WTC11 (cell line): ENCODE results near the gene BMP8B. TPM values are rescaled to one million over a fixed set of nuclear protein-coding genes. Genes with fewer than 3 reads are reported as not detected.

ENCODE experiments used
- ATAC-seq: fragments of 200-7000 bp; cut with Tn5 transposase; 2 replicates; pipeline ENCODE4 v1.10.0; 2021; ENCODE audit warnings: mild to moderate bottlenecking, moderate library complexity
- CTCF ChIA-PET: fragments of 300-600 bp; sonication (Branson Sonifier 250); formaldehyde crosslinking; loops from one replicate; lab custom pipeline; 2021; ENCODE audit warnings: antibody characterized with exemption; lab: Charles Lee
- POLR2A ChIA-PET: fragments of 350-600 bp; sonication (Branson Sonifier 250); formaldehyde crosslinking; loops from one replicate; lab custom pipeline; 2021; ENCODE audit warnings: antibody characterized with exemption; lab: Charles Lee
- DNase-seq: peaks from one replicate; pipeline ENCODE4 v3.0.0; 2021; ENCODE audit warnings: low spot score
- H3K27ac Mint-ChIP-seq: 2 replicates; pipeline ENCODE4 v1.8.0; 2021; ENCODE audit warnings: mixed read lengths
- H3K27me3 Mint-ChIP-seq: 2 replicates; pipeline ENCODE4 v1.8.0; 2021; ENCODE audit warnings: low read depth, mild to moderate bottlenecking, moderate library complexity, mixed read lengths
- H3K36me3 Mint-ChIP-seq: 2 replicates; pipeline ENCODE4 v1.8.0; 2021; ENCODE audit warnings: mixed read lengths
- H3K4me1 Mint-ChIP-seq: 2 replicates; pipeline ENCODE4 v1.8.0; 2022; ENCODE audit warnings: mixed read lengths
- H3K4me3 Mint-ChIP-seq: 2 replicates; pipeline ENCODE4 v1.8.0; 2021; ENCODE audit warnings: mild to moderate bottlenecking, moderate library complexity, mixed read lengths
- H3K9me3 Mint-ChIP-seq: 2 replicates; pipeline ENCODE4 v1.8.0; 2021; ENCODE audit warnings: mixed read lengths
- AR ChIP-seq: fragments of 250-450 bp; sonication (Bioruptor Pico); IDR thresholded peaks from 2 replicates; pipeline ENCODE4 v1.9.0; 2021; ENCODE audit warnings: mild to moderate bottlenecking
- ARID4B ChIP-seq: sonication (generic); formaldehyde crosslinking; IDR thresholded peaks from 2 replicates; pipeline ENCODE4 v1.8.0; 2023; ENCODE audit warnings: missing genetic modification reagents, mild to moderate bottlenecking, borderline replicate concordance
- ATF1 ChIP-seq: sonication (generic); formaldehyde crosslinking; IDR thresholded peaks from 2 replicates; pipeline ENCODE4 v1.8.1; 2023; ENCODE audit warnings: mild to moderate bottlenecking, moderate library complexity, missing genetic modification reagents
- CREM ChIP-seq: sonication (generic); formaldehyde crosslinking; IDR thresholded peaks from 2 replicates; pipeline ENCODE4 v1.8.1; 2022; ENCODE audit warnings: mild to moderate bottlenecking, missing genetic modification reagents, moderate library complexity
- E2F1 ChIP-seq: sonication (generic); formaldehyde crosslinking; IDR thresholded peaks from 2 replicates; pipeline ENCODE4 v1.8.0; 2022; ENCODE audit warnings: mild to moderate bottlenecking, missing genetic modification reagents
- ESRRA ChIP-seq: sonication (generic); formaldehyde crosslinking; IDR thresholded peaks from 2 replicates; pipeline ENCODE4 v1.8.1; 2022; ENCODE audit warnings: mild to moderate bottlenecking, missing genetic modification reagents, borderline replicate concordance
- FOXJ3 ChIP-seq: sonication (generic); formaldehyde crosslinking; IDR thresholded peaks from 2 replicates; pipeline ENCODE4 v1.9.0; 2021; ENCODE audit warnings: missing genetic modification reagents, mild to moderate bottlenecking, borderline replicate concordance
- FOXP4 ChIP-seq: sonication (generic); formaldehyde crosslinking; IDR thresholded peaks from 2 replicates; pipeline ENCODE4 v1.8.0; 2022; ENCODE audit warnings: mild to moderate bottlenecking, missing genetic modification reagents
- HMGA2 ChIP-seq: fragments of 250-450 bp; sonication (Bioruptor Pico); IDR thresholded peaks from 2 replicates; pipeline ENCODE4 v1.4.0; 2021; ENCODE audit warnings: mild to moderate bottlenecking, moderate library complexity
- HMGXB4 ChIP-seq: sonication (generic); formaldehyde crosslinking; IDR thresholded peaks from 2 replicates; pipeline ENCODE4 v1.8.1; 2023; ENCODE audit warnings: mild to moderate bottlenecking, moderate library complexity, missing genetic modification reagents
- IRF1 ChIP-seq: sonication (generic); formaldehyde crosslinking; IDR thresholded peaks from 2 replicates; pipeline ENCODE4 v1.8.0; 2023; ENCODE audit warnings: missing genetic modification reagents
- IRF2 ChIP-seq: sonication (generic); formaldehyde crosslinking; IDR thresholded peaks from 2 replicates; pipeline ENCODE4 v1.8.0; 2022; ENCODE audit warnings: low read depth, missing genetic modification reagents, borderline replicate concordance
- MAX ChIP-seq: sonication (generic); formaldehyde crosslinking; IDR thresholded peaks from 2 replicates; pipeline ENCODE4 v1.8.0; 2022; ENCODE audit warnings: mild to moderate bottlenecking, missing genetic modification reagents
- MYBL2 ChIP-seq: sonication (generic); formaldehyde crosslinking; IDR thresholded peaks from 2 replicates; pipeline ENCODE4 v1.8.1; 2023; ENCODE audit warnings: mild to moderate bottlenecking, moderate library complexity, missing genetic modification reagents
- NFYB ChIP-seq: sonication (generic); formaldehyde crosslinking; conservative IDR thresholded peaks from 2 replicates; pipeline ENCODE4 v1.8.0; 2022; ENCODE audit warnings: low read depth, missing genetic modification reagents
- RORB ChIP-seq: fragments of 250-450 bp; sonication (Bioruptor Pico); IDR thresholded peaks from 2 replicates; pipeline ENCODE4 v1.9.0; 2021; ENCODE audit warnings: mild to moderate bottlenecking
- SMAD4 ChIP-seq: sonication (generic); formaldehyde crosslinking; IDR thresholded peaks from 2 replicates; pipeline ENCODE4 v1.8.0; 2022; ENCODE audit warnings: mild to moderate bottlenecking, missing genetic modification reagents
- ZNF281 ChIP-seq: sonication (generic); formaldehyde crosslinking; IDR thresholded peaks from 2 replicates; pipeline ENCODE4 v1.8.0; 2023; ENCODE audit warnings: mild to moderate bottlenecking, missing genetic modification reagents
- ZNF317 ChIP-seq: sonication (generic); formaldehyde crosslinking; IDR thresholded peaks from 2 replicates; pipeline ENCODE4 v1.8.1; 2023; ENCODE audit warnings: low read depth, mild to moderate bottlenecking, moderate library complexity, missing genetic modification reagents, borderline replicate concordance
- total RNA-seq: library from RNA; stranded (reverse); gene quantifications from 3 replicates; pipeline ENCODE4 v1.2.3, GENCODE V29; 2021

BMP8B gene
- total RNA-seq, 1 experiment from 2014 or later = 0.74 TPM

- ChIA-PET CTCF (interaction anchor here (0.6 to 2.2 kb wide), 18 partner anchors 9 to 200 kb away, joined by 3 to 17 read pairs (median 6); partner anchors contain the start of genes HPCAL4, MYCL and PABPC4), POLR2A (interaction anchor here (0.5 to 1.1 kb wide), 4 partner anchors 162 to 820 kb away, joined by 3 to 5 read pairs (median 4); partner anchors contain the start of gene PABPC4)
- ATAC-seq (peak; percentile 98), DNase-seq (peak; percentile 92)
- Mint-ChIP-seq H3K4me1 (peaks cover 13% of the 10 kb centered on the region), H3K27ac (peak within 1 kb of the TSS; percentile 66; the same call in 1 of the 2 replicates), H3K27me3 (peaks cover 48% of the 10 kb centered on the region), H3K36me3 (peaks cover 30% of the 10 kb centered on the region), H3K4me3 (peak within 1 kb of the TSS; percentile 89), H3K9me3 (peaks cover 3% of the 10 kb centered on the region; the same call in 1 of the 2 replicates)
- 0 out of 2 replicates have a peak, but pooled peaks have one; percentile 35 for TF ChIP-seq E2F1 (CRISPR knock-in tag)
- TF ChIP-seq IRF2 = no peak
- TF ChIP-seq NFYB (CRISPR knock-in tag) = no peak
- no peak for TF ChIP-seq AR (CRISPR knock-in tag)
- no peak for TF ChIP-seq ZNF317
- TF ChIP-seq RORB (CRISPR knock-in tag) = no peak
- peak; percentile 28; the same call in 1 of the 2 replicates for TF ChIP-seq CREM
- peak; percentile 88; the same call in 1 of the 2 replicates for TF ChIP-seq FOXP4 (CRISPR knock-in tag)
- TF ChIP-seq ZNF281 (CRISPR knock-in tag) = peak; percentile 74; the same call in 1 of the 2 replicates
- no peak for TF ChIP-seq FOXJ3 (CRISPR knock-in tag)
- peak; percentile 77 for TF ChIP-seq MYBL2 (CRISPR knock-in tag)
- TF ChIP-seq MAX (CRISPR knock-in tag) = peak; percentile 92
- TF ChIP-seq ESRRA (CRISPR knock-in tag) = no peak
- no peak for TF ChIP-seq ATF1 (CRISPR knock-in tag)
- TF ChIP-seq ARID4B = peak; percentile 43; the same call in 1 of the 2 replicates
- no peak for TF ChIP-seq HMGA2 (CRISPR knock-in tag)
- TF ChIP-seq SMAD4 = no peak
- TF ChIP-seq IRF1 (CRISPR knock-in tag) = no peak
- TF ChIP-seq HMGXB4 (CRISPR knock-in tag) = peak; percentile 17; the same call in 1 of the 2 replicates
Measured at GRCh38 chr1:39738622-39739366, 49.9 kb downstream of the BMP8B start, which contains the start of gene PPIE. Gene PPIE (plus strand): TSS chr1:39738882. CDS start chr1:39738901, 19 bp downstream.
